Mesenchymal stem cell (in vitro differentiated cells and primary cell): ENCODE results near the gene RPRD1A. TPM values are rescaled to one million over a fixed set of nuclear protein-coding genes. Genes with fewer than 3 reads are reported as not detected.
"Not testable (repeated sequence)": the region's sequence is repeated elsewhere in the genome, so short reads cannot be mapped to it uniquely, and the experiment has no call there.

ENCODE experiments used
- DNase-seq: peaks from one replicate; pipeline ENCODE4 v3.0.0-alpha.2; 2013
- H2AFZ ChIP-seq: one replicate; pipeline ENCODE4 v1.6.1; 2013; ENCODE audit warnings: low read depth, mild to moderate bottlenecking, control low read depth, inconsistent platforms, low read length, moderate library complexity
- H2AK5ac ChIP-seq: 2 replicates; pipeline ENCODE4 v1.6.1; 2013; ENCODE audit warnings: low read length, moderate library complexity, mild to moderate bottlenecking, inconsistent platforms; ENCODE audit not compliant: severe bottlenecking
- H2BK120ac ChIP-seq: one replicate; pipeline ENCODE4 v1.6.1; 2013; ENCODE audit warnings: low read depth, mild to moderate bottlenecking, inconsistent platforms, low read length, moderate library complexity
- H2BK12ac ChIP-seq, 2 experiments: one replicate each; pipeline ENCODE4 v1.6.1; 2013; ENCODE audit warnings: inconsistent platforms in 2 of 2, low read length in 2 of 2, mild to moderate bottlenecking in 2 of 2, moderate library complexity in 2 of 2, control low read depth in 1 of 2
- H2BK15ac ChIP-seq: one replicate; pipeline ENCODE4 v1.6.1; 2013; ENCODE audit warnings: mild to moderate bottlenecking, low read depth, inconsistent platforms; ENCODE audit not compliant: poor library complexity, severe bottlenecking
- H2BK5ac ChIP-seq: 2 replicates; pipeline ENCODE4 v1.6.1; 2013; ENCODE audit warnings: low read depth, mild to moderate bottlenecking, low read length, control low read depth, inconsistent platforms; ENCODE audit not compliant: poor library complexity, severe bottlenecking
- H3K14ac ChIP-seq, 2 experiments: one replicate each; pipeline ENCODE4 v1.6.1; 2013; ENCODE audit warnings: inconsistent platforms in 2 of 2, low read length in 2 of 2, control low read depth in 1 of 2, mild to moderate bottlenecking in 1 of 2, moderate library complexity in 1 of 2
- H3K18ac ChIP-seq, 2 experiments: one replicate each; pipeline ENCODE4 v1.6.1; 2013; ENCODE audit warnings: inconsistent platforms in 2 of 2, low read length in 2 of 2, control low read depth in 1 of 2, low read depth in 1 of 2, mild to moderate bottlenecking in 1 of 2
- H3K23ac ChIP-seq, 2 experiments: one replicate each; pipeline ENCODE4 v1.6.1; 2013; ENCODE audit warnings: inconsistent platforms in 2 of 2, low read length in 2 of 2, mild to moderate bottlenecking in 2 of 2, moderate library complexity in 2 of 2, control low read depth in 1 of 2
- H3K27ac ChIP-seq: 2 replicates; pipeline ENCODE4 v1.5.1; 2013; ENCODE audit warnings: mild to moderate bottlenecking, moderate library complexity, low read length, control low read depth, inconsistent platforms; ENCODE audit not compliant: poor library complexity, severe bottlenecking
- H3K27me3 ChIP-seq, 2 experiments: 2 replicates each; pipeline versions ENCODE4 v1.6.1 to v1.7.0; 2013; ENCODE audit warnings: low read length in 2 of 2, mild to moderate bottlenecking in 2 of 2, moderate library complexity in 2 of 2, control low read depth in 1 of 2, inconsistent platforms in 1 of 2; ENCODE audit not compliant: control insufficient read depth in 1 of 2, insufficient read depth in 1 of 2
- H3K36me3 ChIP-seq, 2 experiments: 2 replicates each; pipeline versions ENCODE4 v1.6.1 to v1.7.0; 2013; ENCODE audit warnings: low read length in 2 of 2, control low read depth in 1 of 2, inconsistent platforms in 1 of 2, low read depth in 1 of 2, mild to moderate bottlenecking in 1 of 2; ENCODE audit not compliant: insufficient read depth in 2 of 2, control insufficient read depth in 1 of 2
- H3K4ac ChIP-seq, 2 experiments: one replicate each; pipeline ENCODE4 v1.6.1; 2013; ENCODE audit warnings: inconsistent platforms in 2 of 2, low read length in 2 of 2, mild to moderate bottlenecking in 2 of 2, moderate library complexity in 2 of 2, control low read depth in 1 of 2, low read depth in 1 of 2
- H3K4me1 ChIP-seq: 2 replicates; pipeline ENCODE4 v1.6.1; 2013; ENCODE audit warnings: low read depth, low read length, control low read depth; ENCODE audit not compliant: control insufficient read depth, insufficient read depth
- H3K4me2 ChIP-seq: 2 replicates; pipeline ENCODE4 v1.6.1; 2013; ENCODE audit warnings: low read length, mild to moderate bottlenecking, inconsistent platforms; ENCODE audit not compliant: poor library complexity, severe bottlenecking
- H3K4me3 ChIP-seq, 2 experiments: 2 replicates each; pipeline versions ENCODE4 v1.5.1 to v1.7.0; 2013; ENCODE audit warnings: low read length in 2 of 2, mild to moderate bottlenecking in 2 of 2, control low read depth in 1 of 2, low read depth in 1 of 2; ENCODE audit not compliant: insufficient read depth in 1 of 2
- H3K79me1 ChIP-seq: replicated peaks from 2 replicates; pipeline ENCODE4 v1.6.1; 2013; ENCODE audit warnings: mild to moderate bottlenecking, control low read depth, low read length, inconsistent platforms; ENCODE audit not compliant: poor library complexity, severe bottlenecking
- H3K9ac ChIP-seq: 2 replicates; pipeline ENCODE4 v1.7.0; 2013; ENCODE audit warnings: mild to moderate bottlenecking, low read length, moderate library complexity
- H3K9me3 ChIP-seq: 2 replicates; pipeline ENCODE4 v1.7.0; 2013; ENCODE audit warnings: mild to moderate bottlenecking, low read length; ENCODE audit not compliant: control insufficient read depth
- H4K8ac ChIP-seq: one replicate; pipeline ENCODE4 v1.6.1; 2013; ENCODE audit warnings: inconsistent platforms, mild to moderate bottlenecking, low read length, moderate library complexity
- H4K91ac ChIP-seq: one replicate; pipeline ENCODE4 v1.6.1; 2013; ENCODE audit warnings: mild to moderate bottlenecking, low read length, inconsistent platforms
- WGBS: methylation state at CpG from one replicate; pipeline ENCODE4 v1.1.7; 2013; ENCODE audit warnings: mixed read lengths; 5-methylcytosine and 5-hydroxymethylcytosine counted together
- polyA plus RNA-seq, 2 experiments: library from polyadenylated mRNA; stranded (reverse); fragments of 200-250 nt; gene quantifications; one replicate each; pipeline ENCODE4 v1.2.3, GENCODE V29; 2013

RPRD1A gene
- 37.9 TPM for polyA plus RNA-seq (2013, experiment 1 of 2)
- 36.5 TPM for polyA plus RNA-seq (2013, experiment 2 of 2)

GRCh38 chr18:36067055-36067957 lies at the start of gene RPRD1A:
Gene RPRD1A, minus strand, starts transcription at chr18:36067559. Its CDS starts 155 bp downstream, at chr18:36067404.
- H2BK5ac ChIP-seq: no peak within 1 kb of the TSS
- H3K36me3 ChIP-seq: peaks cover 0 to 8% of the 10 kb centered on the region in 2 experiments
- DNase-seq: peak; percentile 97
- no peaks in the 10 kb centered on the region for H3K9me3 ChIP-seq
- under 1% methylated on average over 60 of the region's 66 CpGs for WGBS
- peak within 1 kb of the TSS; percentile 95 to 96 for H3K18ac ChIP-seq
- H4K8ac ChIP-seq: peak within 1 kb of the TSS; percentile 97
- peak within 1 kb of the TSS; percentile 16 for H2AFZ ChIP-seq
- H3K23ac ChIP-seq: peak within 1 kb of the TSS in 1 of 2 experiments; percentile 9
- peaks cover 1% of the 10 kb centered on the region for H3K4me1 ChIP-seq
- H3K4me2 ChIP-seq: peak within 1 kb of the TSS; percentile 51
- peak within 1 kb of the TSS; percentile 80 for H3K27ac ChIP-seq
- peak within 1 kb of the TSS; percentile 87 to 93 for H3K4me3 ChIP-seq
- peak within 1 kb of the TSS; percentile 9 to 88 for H3K14ac ChIP-seq
- peak within 1 kb of the TSS; percentile 97 for H3K9ac ChIP-seq
- no peak within 1 kb of the TSS for H2AK5ac ChIP-seq
- no peak within 1 kb of the TSS for H2BK12ac ChIP-seq
- H3K79me1 ChIP-seq: no peaks in the 10 kb centered on the region
- H2BK120ac ChIP-seq: peak within 1 kb of the TSS; percentile 96
- H3K4ac ChIP-seq: peak within 1 kb of the TSS; percentile 52 to 88
- H3K27me3 ChIP-seq: no peaks in the 10 kb centered on the region
- H2BK15ac ChIP-seq: peak within 1 kb of the TSS; percentile 82
- peak within 1 kb of the TSS; percentile 97 for H4K91ac ChIP-seq

- H3K4me1 ChIP-seq: not testable (repeated sequence)
These were observed 49.4 kb upstream of the RPRD1A start for GRCh38 chr18:36116771-36117170.

GRCh38 chr18:36114738-36115137 lies 47.4 kb upstream of the RPRD1A start:
- no peak overlapping the region for H3K4ac ChIP-seq
- H2BK120ac ChIP-seq: no peak overlapping the region
- no peak for DNase-seq
- no peaks in the 10 kb centered on the region for H3K27me3 ChIP-seq
- H3K14ac ChIP-seq: no peak overlapping the region
- no peaks in the 10 kb centered on the region for H3K4me1 ChIP-seq
- no peak overlapping the region for H3K4me2 ChIP-seq
- H3K23ac ChIP-seq: no peak overlapping the region
- no peak overlapping the region for H3K27ac ChIP-seq
- no peaks in the 10 kb centered on the region for H3K9me3 ChIP-seq
- H2BK5ac ChIP-seq: no peak overlapping the region
- H4K8ac ChIP-seq: no peak overlapping the region
- no peak overlapping the region for H2AK5ac ChIP-seq
- H3K9ac ChIP-seq: no peak overlapping the region
- no peak overlapping the region for H3K18ac ChIP-seq
- no peak overlapping the region for H4K91ac ChIP-seq
- peaks cover 30 to 87% of the 10 kb centered on the region in 2 experiments for H3K36me3 ChIP-seq
- H2BK12ac ChIP-seq: no peak overlapping the region
- WGBS: 100% methylated on average over 1 of the region's 1 CpG
- H2AFZ ChIP-seq: no peak overlapping the region
- H2BK15ac ChIP-seq: no peak overlapping the region
- no peak overlapping the region for H3K4me3 ChIP-seq
- H3K79me1 ChIP-seq: peaks cover 14% of the 10 kb centered on the region

More at GRCh38 chr18:36116771-36117170, 49.4 kb upstream of the RPRD1A start:
- DNase-seq, H3K27ac ChIP-seq, H3K9ac ChIP-seq, H3K9me3 ChIP-seq, H3K23ac ChIP-seq, H3K27me3 ChIP-seq, H2AFZ ChIP-seq, H4K8ac ChIP-seq, H2AK5ac ChIP-seq, H4K91ac ChIP-seq, H3K18ac ChIP-seq, H3K4me3 ChIP-seq, H2BK15ac ChIP-seq, H2BK12ac ChIP-seq, H2BK5ac ChIP-seq, H3K4me2 ChIP-seq, H3K4ac ChIP-seq, H3K14ac ChIP-seq, H2BK120ac ChIP-seq: not testable (repeated sequence)
- 91% methylated on average over 11 of the region's 11 CpGs for WGBS
- Histone ChIP-seq H3K79me1 (peaks cover 14% of the 10 kb centered on the region), H3K36me3 (peaks cover 28 to 91% of the 10 kb centered on the region in 2 experiments)

- Histone ChIP-seq H3K27ac (no peak overlapping the region), H3K9ac (no peak overlapping the region), H2AFZ (no peak overlapping the region), H3K27me3 (no peaks in the 10 kb centered on the region), H2BK5ac (no peak overlapping the region), H3K79me1 (peaks cover 12% of the 10 kb centered on the region), H3K14ac (no peak overlapping the region), H4K8ac (no peak overlapping the region), H3K36me3 (peaks cover 30 to 87% of the 10 kb centered on the region in 2 experiments), H3K4me1 (no peaks in the 10 kb centered on the region), H3K18ac (no peak overlapping the region), H3K4ac (no peak overlapping the region), H2BK15ac (no peak overlapping the region), H4K91ac (no peak overlapping the region), H2BK120ac (no peak overlapping the region), H2AK5ac (no peak overlapping the region), H3K9me3 (no peaks in the 10 kb centered on the region), H2BK12ac (no peak overlapping the region), H3K4me3 (no peak overlapping the region), H3K23ac (no peak overlapping the region), H3K4me2 (no peak overlapping the region)
- no peak for DNase-seq
- 63% methylated on average over 1 of the region's 4 CpGs for WGBS
These were observed 46.9 kb upstream of the RPRD1A start for GRCh38 chr18:36114251-36114650.
